HG02981 (cell line): ENCODE results near the gene SLC35E3.
"Not testable (repeated sequence)": the region's sequence is repeated elsewhere in the genome, so short reads cannot be mapped to it uniquely, and the experiment has no call there.

Experiments
- ATAC-seq: cut with Tn5 transposase; IDR thresholded peaks from one replicate; pipeline ENCODE4 v1.9.1; 2021; ENCODE audit warnings: mild to moderate bottlenecking, moderate library complexity; ENCODE audit not compliant: unreplicated experiment

SLC35E3 gene

DNA sequence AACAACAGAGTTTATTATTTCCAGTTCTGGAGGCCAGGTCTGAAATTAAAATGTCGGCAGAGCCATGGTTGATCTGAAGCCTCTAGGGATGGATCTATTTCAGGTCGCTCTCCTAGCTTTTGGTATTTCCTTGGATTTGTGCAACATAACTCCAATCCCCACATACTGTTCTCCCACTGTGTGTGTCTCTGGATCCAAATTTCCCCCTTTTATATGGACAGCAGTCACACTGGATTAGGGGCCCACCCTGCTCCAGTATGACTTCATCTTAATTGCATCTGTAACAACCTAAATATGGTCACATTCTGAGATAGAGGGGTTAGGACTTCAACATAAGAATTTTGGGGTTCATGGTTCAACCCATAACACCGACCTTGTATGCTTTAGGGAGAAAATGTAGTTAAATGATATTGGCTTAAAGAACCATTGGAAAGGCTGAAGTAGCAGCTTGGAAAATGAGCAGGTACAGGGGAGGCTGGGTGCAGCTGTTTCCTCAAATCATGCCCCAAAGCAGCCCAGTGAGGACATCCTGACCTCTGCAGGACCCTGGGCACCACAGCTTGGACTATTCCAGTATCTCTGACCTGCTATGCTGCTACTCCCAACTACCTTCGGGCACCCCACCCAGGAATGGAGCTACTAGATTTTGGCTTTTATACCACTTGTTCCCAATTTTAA is 48.1 kb downstream of the SLC35E3 start:
- no peak for ATAC-seq

DNA sequence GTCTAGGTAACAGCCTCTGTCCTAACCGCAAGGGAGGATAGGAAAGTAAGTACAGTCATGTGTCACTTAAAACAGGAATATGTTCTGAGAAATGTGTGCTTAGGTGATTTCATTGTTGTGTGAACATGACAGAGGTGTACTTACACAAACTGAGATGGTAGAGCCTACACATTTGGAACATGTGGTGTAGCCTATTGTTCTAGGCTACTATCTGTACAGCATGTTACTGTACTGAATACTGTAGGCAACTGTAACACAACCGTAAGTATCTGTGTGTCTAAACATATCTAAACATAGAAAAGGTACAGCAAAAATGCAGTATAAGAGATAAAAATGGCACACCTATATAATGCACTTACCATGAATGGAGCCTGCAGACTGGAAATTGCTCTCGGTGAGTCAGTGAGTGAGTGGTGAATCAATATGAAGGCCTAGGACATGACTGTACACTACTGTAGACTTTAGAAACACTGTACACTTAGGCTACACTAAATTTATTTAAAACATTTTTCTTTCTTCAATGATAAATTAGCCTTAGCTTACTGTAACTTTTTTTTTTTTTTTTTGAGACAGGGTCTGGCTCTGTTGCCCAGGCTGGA is 48.8 kb downstream of the SLC35E3 start:
- ATAC-seq = no peak

DNA sequence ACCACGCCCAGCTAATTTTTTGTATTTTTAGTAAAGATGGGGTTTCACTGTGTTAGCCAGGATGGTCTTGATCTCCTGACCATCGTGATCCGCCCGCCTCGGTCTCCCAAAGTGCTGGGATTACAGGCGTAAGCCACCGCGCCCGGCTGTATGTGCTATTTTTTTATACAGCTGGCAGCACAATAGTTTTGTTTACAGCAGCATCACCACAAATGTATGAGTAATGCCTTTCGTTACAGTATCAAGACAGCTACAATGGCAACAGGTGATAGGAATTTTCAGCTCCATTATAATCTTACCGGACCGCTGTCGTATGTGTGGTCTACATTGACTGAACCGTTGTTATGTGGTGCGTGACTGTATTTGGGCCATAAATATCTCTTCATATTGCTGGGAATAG is 50.4 kb downstream of the SLC35E3 start:
- ATAC-seq = no peak

DNA sequence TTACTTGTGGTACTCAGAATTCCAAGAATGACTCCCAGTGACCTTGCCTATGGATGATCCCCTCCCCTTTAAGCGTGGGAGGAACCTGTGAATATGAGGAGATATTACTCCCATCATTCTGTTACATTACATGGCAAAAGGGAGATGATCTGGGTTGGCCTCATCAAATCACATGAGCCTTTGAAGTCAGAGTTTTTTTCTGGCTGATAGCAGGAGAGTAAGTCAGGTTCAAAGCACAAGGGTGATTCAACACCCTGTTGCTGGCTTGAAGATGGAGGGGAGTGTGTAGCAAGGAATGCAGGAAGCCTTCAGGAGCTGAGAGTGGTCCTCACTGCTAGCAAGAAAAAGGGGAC is 52.9 kb downstream of the SLC35E3 start:
- ATAC-seq = no peak

DNA sequence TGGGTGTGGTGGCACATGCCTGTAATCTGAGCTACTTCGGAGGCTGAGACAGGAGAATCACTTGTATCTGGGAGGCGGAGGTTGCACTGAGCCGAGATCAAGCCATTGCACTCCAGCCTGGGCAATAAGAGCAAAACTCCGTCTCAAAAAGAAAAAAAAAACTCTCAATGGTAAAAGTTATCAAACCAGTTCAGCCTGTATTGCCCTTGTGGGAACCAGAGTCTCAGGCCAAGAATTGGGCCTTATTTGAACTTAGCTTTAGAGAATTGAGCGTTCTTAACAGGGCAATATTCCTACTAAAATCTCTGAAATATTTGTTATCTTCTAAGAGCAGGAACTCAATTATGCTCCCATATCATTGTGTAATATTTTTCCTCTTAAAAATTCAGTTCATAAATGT is 54.3 kb downstream of the SLC35E3 start:
- ATAC-seq = no peak

DNA sequence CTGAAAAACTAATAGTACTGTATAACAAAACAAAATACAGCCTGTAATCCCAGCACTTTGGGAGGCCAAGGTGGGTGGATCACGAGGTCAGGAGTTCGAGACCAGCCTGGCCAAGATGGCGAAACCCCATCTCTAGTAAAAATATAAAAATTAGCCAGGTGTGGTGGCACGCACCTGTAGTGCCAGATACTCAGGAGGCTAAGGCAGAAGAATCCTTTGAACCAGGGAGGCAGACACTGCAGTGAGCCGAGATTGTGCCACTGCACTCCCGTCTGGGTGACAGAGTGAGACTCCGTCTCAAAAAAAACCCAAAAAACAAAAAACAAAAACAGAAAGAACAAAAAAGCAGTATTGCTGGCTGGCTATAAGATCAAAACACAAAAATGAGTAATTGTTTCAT is 55.1 kb downstream of the SLC35E3 start:
- not testable (repeated sequence) for ATAC-seq

DNA sequence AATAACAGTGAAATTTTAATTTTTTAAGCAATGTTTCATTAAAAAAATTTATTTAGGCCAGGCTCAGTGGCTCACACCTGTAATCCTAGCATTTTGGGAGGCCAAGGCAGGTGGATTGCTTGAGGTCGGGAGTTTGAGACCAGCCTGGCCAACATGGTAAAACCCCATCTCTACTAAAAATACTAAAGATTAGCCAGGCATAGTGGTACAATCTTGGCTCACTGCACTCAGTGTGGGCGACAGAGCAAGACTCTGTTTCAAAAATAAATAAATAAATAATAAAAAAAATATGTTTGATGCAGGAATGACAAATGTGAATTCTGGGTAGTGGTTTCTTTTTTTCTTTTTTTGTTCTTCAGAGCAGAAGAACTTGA is 56.4 kb downstream of the SLC35E3 start:
- not testable (repeated sequence) for ATAC-seq

DNA sequence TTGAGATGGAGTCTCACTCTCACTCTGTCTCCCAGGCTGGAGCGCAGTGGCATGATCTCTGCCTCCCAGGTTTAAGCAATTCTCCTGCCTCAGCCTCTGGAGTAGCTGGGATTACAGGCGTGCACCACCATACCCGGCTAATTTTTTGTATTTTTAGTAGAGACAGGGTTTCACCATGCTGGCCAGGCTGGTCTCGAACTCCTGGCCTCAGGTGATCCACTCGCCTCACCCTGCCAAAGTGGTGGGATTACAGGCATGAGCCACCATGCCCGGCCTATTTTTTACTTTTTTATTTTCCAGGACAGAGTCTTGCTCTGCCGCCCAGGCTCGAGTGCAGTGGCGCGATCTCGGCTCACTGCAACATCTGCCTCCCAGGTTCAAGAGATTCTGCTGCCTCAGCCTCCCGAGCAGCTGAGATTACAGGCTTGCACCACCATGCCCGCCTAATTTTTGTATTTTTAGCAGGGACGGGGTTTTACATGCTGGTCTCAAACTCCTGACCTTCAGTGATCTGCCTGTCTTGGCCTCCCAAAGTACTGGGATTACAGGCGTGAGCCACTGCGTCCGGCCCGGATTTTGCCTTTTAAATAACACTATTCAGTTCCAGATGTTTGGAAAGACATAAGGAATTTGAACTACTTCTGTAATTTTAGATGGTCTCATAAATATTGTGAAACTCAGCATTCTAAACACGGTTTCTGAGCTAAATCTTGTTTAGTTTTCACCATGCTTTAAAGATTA is 57.1 kb downstream of the SLC35E3 start:
- ATAC-seq = not testable (repeated sequence)

DNA sequence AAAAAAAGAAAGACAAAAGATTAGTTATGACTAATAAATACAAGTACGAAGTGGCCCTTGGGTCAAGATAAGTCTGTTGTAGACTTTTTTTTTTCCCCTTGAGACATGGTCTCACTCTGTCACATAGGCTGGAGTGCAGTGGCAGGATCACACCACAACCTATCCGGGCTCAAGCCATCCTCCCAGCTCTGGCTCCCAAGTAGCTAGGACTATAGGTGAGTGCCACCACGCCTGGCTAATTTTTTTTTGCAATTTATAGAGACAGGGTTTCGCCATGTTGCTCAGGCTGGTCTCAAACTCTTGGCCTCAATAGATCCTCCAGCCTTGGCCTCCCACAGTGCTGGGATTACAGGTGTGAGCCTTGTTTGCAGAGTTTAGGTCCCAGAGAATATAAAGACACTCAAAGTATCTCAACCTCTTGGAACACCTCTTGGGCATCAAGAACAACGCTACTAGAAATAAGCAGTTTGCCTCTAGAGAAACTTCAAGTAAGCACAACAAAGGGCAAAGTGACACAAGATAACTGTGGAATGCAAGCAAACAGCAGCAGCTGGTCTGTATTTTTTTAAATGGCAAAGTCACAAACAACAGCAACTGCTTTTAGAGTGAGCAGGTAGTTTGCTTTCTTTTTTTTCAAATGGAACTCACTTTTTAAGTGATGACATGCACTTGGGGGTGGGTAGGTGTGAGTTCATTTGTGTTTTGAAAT is 58.1 kb downstream of the SLC35E3 start:
- ATAC-seq = no peak

DNA sequence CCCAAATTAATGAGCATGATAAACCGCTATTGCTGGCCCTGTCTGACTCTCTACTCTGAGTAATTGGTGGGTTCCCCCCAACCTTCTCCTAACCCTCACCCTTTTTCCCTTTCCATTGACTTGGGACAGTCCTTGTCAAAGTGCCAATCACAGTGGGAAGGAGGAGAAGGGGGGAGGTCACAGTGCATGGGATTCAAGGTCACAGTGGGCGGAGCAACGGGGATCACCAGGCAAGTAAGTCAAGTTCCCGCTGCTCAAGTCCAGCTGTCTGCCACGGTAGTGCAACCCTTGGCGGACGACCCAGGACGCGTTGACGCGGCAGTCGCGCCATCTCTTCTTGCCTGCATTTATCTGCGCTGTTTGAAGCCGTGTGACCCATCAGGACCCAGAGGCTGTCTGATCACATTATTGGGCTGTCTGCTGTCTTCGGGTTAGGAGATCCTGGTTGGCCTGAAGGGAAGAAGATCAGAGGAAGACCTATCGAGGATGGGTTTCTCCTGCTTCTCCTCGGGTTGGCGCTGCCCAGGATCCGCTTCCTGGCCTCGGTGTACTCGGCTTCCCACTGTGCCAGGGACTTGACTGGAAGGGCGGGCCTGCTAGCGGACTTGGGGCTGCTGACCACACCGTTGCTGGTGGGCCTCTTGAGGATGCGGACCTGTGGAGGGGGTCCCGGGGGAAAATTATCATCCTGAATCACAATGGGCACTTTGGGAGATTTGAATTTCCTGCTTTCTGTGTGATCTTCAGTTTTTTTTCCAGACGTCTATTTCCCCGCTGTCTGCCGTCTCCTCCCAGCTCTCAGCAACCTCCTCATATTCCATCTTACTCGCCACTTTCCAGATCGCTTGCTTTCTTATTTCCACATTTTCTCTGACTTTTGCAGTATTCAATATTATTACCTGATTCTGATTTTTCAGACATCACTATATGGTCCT is 58.9 kb downstream of the SLC35E3 start:
- no peak for ATAC-seq

DNA sequence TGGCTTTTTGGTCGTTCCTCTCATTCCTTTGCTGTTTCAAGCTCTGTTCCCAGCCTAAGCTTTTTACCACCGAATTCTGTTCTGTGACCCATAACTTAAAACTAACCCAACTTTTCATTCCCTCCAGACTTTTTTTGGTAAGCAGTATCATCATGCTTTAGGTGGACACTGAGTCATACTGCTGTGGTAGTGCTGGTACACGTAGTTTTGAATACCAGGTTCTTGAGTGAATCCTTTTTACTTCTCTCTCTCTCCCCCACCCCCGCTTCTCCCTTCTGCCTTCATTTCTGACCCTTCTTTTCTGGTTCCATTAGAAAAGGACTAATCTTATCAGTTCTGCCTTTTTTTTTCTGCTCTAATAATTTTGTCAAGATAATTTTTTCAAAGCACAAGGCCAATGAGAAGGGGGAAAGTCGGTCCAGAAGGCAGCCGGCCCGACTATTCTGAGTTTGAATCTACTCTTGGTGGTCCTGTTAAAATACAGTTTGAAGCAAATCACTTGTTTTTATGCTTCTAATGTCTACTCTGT is 59.7 kb downstream of the SLC35E3 start:
- no peak for ATAC-seq

DNA sequence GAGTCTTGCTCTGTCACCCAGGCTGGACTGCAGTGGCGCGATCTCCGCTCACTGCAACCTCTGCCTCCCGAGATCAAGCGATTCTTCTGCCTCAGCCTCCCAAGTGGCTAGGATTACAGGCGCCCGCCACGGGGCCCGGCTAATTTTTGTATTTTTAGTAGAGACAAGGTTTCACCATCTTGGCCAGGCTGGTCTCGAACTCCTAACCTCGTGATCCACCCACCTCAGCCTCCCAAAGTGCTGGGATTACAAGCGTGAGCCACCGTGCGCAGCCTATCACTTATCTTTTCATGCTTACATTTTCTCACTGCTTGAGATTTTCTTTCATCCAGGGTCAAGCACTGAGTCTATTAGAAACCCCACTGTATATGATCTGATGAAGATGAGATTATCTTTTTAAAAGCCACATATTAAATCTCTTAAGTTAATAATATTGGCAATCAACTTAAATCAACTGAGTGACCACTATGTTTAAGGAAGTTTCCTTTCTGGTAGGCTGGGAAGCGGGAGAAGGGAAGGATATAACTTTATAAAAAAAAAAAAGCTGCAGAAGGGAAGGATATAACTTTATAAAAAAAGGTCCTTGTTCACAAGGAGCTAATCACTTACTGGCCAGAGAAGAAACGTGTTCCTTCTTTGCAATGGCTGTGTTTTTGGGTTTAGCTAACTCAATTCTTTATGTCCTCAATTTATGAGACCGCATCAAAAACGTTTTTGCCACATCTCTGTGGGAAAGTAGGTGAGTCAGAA is 60.7 kb downstream of the SLC35E3 start:
- ATAC-seq = no peak

DNA sequence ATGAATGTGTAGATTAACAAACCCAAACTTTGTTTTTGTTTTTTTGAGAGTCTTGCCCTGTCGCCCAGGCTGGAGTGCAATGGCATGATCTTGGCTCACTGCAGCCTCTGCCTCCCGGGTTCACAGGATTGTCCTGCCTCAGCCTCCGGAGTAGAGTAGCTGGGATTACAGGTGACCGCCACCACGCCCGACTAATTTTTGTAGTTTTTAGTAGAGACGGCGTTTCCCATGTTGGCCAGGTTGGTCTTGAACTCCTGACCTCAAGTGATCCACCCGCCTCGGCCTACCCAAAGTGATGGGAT is 61.2 kb downstream of the SLC35E3 start:
- not testable (repeated sequence) for ATAC-seq

DNA sequence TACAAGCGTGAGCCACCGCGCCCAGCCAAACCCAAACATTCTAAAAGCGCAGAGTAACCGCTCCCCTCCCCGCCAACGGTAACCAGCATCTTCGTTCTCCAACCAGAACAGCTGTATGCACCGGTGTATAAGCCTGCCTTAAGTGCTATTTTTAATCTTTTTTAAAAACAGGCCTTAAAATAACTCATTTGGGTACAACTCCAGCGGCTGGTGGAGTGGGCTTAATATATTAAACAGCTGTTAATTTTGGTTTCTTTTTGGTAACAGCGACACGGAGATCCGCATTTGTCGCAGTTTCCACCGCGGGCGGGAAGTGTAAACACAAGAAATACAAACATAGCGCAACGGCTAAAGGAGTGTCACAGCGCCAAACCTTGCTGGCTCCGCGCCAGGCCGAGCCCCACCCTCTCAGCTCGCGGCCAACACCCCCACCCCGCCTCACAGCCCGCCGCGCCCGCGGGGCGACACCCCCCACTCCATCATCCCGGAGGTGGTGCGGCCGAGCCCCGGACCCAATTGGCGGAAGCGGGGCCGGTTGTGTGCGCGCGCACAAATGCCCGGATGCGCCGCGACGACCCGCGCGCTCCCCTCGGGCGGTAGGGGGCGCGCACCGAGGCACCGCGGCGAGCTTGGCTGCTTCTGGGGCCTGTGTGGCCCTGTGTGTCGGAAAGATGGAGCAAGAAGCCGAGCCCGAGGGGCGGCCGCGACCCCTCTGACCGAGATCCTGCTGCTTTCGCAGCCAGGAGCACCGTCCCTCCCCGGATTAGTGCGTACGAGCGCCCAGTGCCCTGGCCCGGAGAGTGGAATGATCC is 61.8 kb downstream of the SLC35E3 start, which contains the start of gene MDM2:
MDM2 (plus strand) TSS at position 602 of the 812 bp plus-strand sequence. CDS start 301 bp downstream, outside the sequence.
- peak; percentile 68 for ATAC-seq

DNA sequence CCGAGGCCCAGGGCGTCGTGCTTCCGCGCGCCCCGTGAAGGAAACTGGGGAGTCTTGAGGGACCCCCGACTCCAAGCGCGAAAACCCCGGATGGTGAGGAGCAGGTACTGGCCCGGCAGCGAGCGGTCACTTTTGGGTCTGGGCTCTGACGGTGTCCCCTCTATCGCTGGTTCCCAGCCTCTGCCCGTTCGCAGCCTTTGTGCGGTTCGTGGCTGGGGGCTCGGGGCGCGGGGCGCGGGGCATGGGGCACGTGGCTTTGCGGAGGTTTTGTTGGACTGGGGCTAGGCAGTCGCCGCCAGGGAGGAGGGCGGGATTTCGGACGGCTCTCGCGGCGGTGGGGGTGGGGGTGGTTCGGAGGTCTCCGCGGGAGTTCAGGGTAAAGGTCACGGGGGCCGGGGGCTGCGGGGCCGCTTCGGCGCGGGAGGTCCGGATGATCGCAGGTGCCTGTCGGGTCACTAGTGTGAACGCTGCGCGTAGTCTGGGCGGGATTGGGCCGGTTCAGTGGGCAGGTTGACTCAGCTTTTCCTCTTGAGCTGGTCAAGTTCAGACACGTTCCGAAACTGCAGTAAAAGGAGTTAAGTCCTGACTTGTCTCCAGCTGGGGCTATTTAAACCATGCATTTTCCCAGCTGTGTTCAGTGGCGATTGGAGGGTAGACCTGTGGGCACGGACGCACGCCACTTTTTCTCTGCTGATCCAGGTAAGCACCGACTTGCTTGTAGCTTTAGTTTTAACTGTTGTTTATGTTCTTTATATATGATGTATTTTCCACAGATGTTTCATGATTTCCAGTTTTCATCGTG is 62.6 kb downstream of the SLC35E3 start:
- ATAC-seq = peak; percentile 57

DNA sequence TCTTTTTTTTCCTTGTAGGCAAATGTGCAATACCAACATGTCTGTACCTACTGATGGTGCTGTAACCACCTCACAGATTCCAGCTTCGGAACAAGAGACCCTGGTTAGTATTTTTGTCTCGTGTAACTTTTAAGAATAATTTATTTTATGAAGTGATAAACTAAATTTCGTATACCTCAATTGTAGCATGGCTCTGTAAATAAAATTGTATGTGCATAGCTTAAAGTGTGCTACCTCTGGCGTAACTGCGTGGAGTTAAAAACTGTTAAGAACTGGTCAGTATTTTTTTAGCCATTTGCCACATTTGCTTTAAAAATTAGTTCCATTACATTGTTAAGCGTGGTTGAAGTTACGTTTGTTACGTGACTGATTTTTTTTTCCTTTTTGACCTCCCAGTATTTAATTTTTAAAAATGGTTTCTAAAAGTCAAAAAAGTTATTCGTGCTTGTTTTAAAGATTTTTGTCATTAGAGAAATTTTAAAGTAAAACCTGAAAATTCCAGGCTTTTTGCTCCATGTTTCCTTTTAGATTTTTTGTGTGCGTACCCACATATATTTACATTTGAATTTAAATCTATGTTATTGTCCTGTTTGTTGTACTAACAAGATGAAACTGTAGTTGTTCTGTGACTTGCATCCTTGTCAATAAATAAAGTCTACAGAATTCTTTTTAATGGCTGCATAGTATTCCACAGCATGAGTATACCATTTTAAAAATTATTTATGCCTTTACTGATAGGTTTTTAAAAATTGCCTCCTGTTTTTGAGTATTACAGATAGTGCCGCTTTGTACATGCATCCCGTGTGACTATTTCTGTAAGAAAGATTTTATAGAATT is 63.4 kb downstream of the SLC35E3 start:
- no peak for ATAC-seq

DNA sequence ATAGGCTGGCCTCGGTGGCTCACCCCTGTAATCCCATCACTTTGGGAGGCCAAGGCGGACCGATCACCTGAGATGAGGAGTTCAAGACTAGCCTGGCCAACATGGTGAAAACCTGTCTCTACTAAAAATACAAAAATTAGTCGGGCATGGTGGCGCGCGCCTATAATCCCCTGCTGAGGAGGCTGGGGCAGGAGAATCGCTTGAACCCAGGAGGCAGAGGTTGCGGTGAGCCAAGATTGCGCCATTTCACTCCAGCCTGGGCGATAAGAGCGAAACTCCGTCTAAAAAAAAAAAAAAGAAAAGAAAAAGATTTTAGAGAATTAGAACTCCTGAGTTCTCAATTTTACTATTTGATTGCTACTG is 64.0 kb downstream of the SLC35E3 start:
- not testable (repeated sequence) for ATAC-seq
